Measurements from ENCODE around the gene KRTAP10-1. TPM values are rescaled to one million over a fixed set of nuclear protein-coding genes. Genes with fewer than 3 reads are reported as not detected.

KRTAP10-1 gene
- total and polyA plus RNA-seq, 9 of the 15 experiments (the other 6 are each of a cell fraction or from before 2014, with no cell fraction given): not detected

- TF ChIP-seq, protein P1, sequence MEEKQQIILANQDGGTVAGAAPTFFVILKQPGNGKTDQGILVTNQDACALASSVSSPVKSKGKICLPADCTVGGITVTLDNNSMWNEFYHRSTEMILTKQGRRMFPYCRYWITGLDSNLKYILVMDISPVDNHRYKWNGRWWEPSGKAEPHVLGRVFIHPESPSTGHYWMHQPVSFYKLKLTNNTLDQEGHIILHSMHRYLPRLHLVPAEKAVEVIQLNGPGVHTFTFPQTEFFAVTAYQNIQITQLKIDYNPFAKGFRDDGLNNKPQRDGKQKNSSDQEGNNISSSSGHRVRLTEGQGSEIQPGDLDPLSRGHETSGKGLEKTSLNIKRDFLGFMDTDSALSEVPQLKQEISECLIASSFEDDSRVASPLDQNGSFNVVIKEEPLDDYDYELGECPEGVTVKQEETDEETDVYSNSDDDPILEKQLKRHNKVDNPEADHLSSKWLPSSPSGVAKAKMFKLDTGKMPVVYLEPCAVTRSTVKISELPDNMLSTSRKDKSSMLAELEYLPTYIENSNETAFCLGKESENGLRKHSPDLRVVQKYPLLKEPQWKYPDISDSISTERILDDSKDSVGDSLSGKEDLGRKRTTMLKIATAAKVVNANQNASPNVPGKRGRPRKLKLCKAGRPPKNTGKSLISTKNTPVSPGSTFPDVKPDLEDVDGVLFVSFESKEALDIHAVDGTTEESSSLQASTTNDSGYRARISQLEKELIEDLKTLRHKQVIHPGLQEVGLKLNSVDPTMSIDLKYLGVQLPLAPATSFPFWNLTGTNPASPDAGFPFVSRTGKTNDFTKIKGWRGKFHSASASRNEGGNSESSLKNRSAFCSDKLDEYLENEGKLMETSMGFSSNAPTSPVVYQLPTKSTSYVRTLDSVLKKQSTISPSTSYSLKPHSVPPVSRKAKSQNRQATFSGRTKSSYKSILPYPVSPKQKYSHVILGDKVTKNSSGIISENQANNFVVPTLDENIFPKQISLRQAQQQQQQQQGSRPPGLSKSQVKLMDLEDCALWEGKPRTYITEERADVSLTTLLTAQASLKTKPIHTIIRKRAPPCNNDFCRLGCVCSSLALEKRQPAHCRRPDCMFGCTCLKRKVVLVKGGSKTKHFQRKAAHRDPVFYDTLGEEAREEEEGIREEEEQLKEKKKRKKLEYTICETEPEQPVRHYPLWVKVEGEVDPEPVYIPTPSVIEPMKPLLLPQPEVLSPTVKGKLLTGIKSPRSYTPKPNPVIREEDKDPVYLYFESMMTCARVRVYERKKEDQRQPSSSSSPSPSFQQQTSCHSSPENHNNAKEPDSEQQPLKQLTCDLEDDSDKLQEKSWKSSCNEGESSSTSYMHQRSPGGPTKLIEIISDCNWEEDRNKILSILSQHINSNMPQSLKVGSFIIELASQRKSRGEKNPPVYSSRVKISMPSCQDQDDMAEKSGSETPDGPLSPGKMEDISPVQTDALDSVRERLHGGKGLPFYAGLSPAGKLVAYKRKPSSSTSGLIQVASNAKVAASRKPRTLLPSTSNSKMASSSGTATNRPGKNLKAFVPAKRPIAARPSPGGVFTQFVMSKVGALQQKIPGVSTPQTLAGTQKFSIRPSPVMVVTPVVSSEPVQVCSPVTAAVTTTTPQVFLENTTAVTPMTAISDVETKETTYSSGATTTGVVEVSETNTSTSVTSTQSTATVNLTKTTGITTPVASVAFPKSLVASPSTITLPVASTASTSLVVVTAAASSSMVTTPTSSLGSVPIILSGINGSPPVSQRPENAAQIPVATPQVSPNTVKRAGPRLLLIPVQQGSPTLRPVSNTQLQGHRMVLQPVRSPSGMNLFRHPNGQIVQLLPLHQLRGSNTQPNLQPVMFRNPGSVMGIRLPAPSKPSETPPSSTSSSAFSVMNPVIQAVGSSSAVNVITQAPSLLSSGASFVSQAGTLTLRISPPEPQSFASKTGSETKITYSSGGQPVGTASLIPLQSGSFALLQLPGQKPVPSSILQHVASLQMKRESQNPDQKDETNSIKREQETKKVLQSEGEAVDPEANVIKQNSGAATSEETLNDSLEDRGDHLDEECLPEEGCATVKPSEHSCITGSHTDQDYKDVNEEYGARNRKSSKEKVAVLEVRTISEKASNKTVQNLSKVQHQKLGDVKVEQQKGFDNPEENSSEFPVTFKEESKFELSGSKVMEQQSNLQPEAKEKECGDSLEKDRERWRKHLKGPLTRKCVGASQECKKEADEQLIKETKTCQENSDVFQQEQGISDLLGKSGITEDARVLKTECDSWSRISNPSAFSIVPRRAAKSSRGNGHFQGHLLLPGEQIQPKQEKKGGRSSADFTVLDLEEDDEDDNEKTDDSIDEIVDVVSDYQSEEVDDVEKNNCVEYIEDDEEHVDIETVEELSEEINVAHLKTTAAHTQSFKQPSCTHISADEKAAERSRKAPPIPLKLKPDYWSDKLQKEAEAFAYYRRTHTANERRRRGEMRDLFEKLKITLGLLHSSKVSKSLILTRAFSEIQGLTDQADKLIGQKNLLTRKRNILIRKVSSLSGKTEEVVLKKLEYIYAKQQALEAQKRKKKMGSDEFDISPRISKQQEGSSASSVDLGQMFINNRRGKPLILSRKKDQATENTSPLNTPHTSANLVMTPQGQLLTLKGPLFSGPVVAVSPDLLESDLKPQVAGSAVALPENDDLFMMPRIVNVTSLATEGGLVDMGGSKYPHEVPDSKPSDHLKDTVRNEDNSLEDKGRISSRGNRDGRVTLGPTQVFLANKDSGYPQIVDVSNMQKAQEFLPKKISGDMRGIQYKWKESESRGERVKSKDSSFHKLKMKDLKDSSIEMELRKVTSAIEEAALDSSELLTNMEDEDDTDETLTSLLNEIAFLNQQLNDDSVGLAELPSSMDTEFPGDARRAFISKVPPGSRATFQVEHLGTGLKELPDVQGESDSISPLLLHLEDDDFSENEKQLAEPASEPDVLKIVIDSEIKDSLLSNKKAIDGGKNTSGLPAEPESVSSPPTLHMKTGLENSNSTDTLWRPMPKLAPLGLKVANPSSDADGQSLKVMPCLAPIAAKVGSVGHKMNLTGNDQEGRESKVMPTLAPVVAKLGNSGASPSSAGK (IDR thresholded peaks at IDR 0.05): 0 out of 2 replicates have a peak, but pooled peaks have one; percentile 23
- TF ChIP-seq, protein P2, sequence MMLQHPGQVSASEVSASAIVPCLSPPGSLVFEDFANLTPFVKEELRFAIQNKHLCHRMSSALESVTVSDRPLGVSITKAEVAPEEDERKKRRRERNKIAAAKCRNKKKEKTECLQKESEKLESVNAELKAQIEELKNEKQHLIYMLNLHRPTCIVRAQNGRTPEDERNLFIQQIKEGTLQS (IDR thresholded peaks at IDR 0.05): peak; percentile 33; the same call in 1 of the 2 replicates
- TF ChIP-seq, protein P2 (CRISPR knock-in tag; conservative IDR thresholded peaks at IDR 0.05): no peak
- no peak for TF ChIP-seq TGIF2 (CRISPR knock-in tag; IDR thresholded peaks at IDR 0.05)
Observed at GRCh38 chr21:44583800-44584147, 43.8 kb upstream of the KRTAP10-1 start (continued).

Measured in K562 (cell line).